ENCODE measurements around the gene SNAP25.

Gene SNAP25

DNA sequence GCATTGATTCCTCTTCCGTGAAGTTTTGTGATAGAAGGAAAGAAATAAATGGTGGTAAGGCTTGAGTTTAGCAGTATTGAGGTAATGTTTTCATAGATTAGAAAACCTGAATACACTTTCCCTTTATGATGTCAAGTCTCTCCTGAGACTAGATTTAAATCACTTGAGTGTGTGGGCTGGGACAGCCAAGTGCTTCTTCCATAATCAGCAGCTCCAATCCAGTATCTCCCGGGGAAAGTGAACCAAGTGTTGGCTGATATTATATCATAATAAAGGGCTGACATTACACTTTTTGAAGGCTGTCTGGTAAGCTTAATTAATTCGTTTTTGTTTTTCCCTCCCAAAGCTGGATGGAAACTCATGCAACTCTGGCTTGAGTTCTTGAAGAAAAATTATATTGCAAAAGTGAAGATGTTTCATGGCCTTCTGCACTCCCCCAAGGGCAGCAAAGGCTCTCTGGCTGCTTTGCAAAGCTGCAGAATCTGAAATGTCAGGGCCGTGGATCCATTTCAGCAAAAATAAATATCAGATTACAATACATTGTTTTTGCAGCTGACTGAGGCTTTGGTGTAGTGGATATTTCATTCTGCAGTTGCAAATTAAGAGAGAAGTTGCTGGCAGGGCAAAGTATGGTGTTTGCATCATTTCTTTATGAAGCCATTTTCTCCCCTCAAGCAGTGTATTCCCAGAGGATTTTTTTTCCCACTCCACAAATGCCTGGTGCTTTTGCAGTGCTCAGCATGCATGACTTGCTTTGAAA, 114.2 kb downstream of the SNAP25 start:
- TF ChIP-seq ZNF274 (IDR thresholded peaks at IDR 0.05; ENCODE audit: low read depth, low read length) (no peak), SUZ12 (IDR thresholded peaks at IDR 0.05; ENCODE audit: extremely low read depth, insufficient read depth, insufficient read length) (no peak), YY1 (IDR thresholded peaks at IDR 0.05; ENCODE audit: insufficient read depth, insufficient read length) (no peak)
- Histone ChIP-seq H3K36me3 (ENCODE audit: insufficient read depth, insufficient read length, low read length) (no peaks in the 10 kb centered on the region), H3K9me3 (ENCODE audit: insufficient read depth, low read length) (no peaks in the 10 kb centered on the region), H3K9ac (ENCODE audit: insufficient read length, low read depth) (no peak overlapping the region), H3K27me3 (ENCODE audit: insufficient read depth, insufficient read length) (no peaks in the 10 kb centered on the region), H3K4me3 (ENCODE audit: insufficient read length, low read depth) (no peak overlapping the region), H3K4me1 (ENCODE audit: insufficient read depth, insufficient read length) (peaks cover 2% of the 10 kb centered on the region)
- DNase-seq (ENCODE audit: low read depth, low spot score) = no peak

GRCh38 chr20:10336959-10337729, 118.5 kb downstream of the SNAP25 start:
- Histone ChIP-seq H3K4me1 (ENCODE audit: insufficient read depth, insufficient read length) (no peaks in the 10 kb centered on the region), H3K9ac (ENCODE audit: insufficient read length, low read depth) (no peak overlapping the region), H3K9me3 (ENCODE audit: insufficient read depth, low read length) (peaks cover 14% of the 10 kb centered on the region; the same call in 1 of the 2 replicates), H3K36me3 (ENCODE audit: insufficient read depth, insufficient read length, low read length) (no peaks in the 10 kb centered on the region), H3K27me3 (ENCODE audit: insufficient read depth, insufficient read length) (no peaks in the 10 kb centered on the region), H3K4me3 (ENCODE audit: insufficient read length, low read depth) (no peak overlapping the region)
- TF ChIP-seq ZNF274 (IDR thresholded peaks at IDR 0.05; ENCODE audit: low read depth, low read length) (no peak), YY1 (IDR thresholded peaks at IDR 0.05; ENCODE audit: insufficient read depth, insufficient read length) (no peak), SUZ12 (IDR thresholded peaks at IDR 0.05; ENCODE audit: extremely low read depth, insufficient read depth, insufficient read length) (no peak)
- DNase-seq (ENCODE audit: low read depth, low spot score) = no peak

GRCh38 chr20:10338426-10339180, 120.0 kb downstream of the SNAP25 start:
- no peaks in the 10 kb centered on the region for H3K27me3 ChIP-seq (ENCODE audit: insufficient read depth, insufficient read length)
- H3K9ac ChIP-seq (ENCODE audit: insufficient read length, low read depth) = no peak overlapping the region
- no peaks in the 10 kb centered on the region for H3K36me3 ChIP-seq (ENCODE audit: insufficient read depth, insufficient read length, low read length)
- no peak for DNase-seq (ENCODE audit: low read depth, low spot score)
- no peaks in the 10 kb centered on the region for H3K4me1 ChIP-seq (ENCODE audit: insufficient read depth, insufficient read length)
- no peak for TF ChIP-seq ZNF274 (IDR thresholded peaks at IDR 0.05; ENCODE audit: low read depth, low read length)
- TF ChIP-seq SUZ12 (IDR thresholded peaks at IDR 0.05; ENCODE audit: extremely low read depth, insufficient read depth, insufficient read length) = no peak
- no peak for TF ChIP-seq YY1 (IDR thresholded peaks at IDR 0.05; ENCODE audit: insufficient read depth, insufficient read length)
- no peak overlapping the region for H3K4me3 ChIP-seq (ENCODE audit: insufficient read length, low read depth)
- H3K9me3 ChIP-seq (ENCODE audit: insufficient read depth, low read length) = peaks cover 28% of the 10 kb centered on the region

DNA sequence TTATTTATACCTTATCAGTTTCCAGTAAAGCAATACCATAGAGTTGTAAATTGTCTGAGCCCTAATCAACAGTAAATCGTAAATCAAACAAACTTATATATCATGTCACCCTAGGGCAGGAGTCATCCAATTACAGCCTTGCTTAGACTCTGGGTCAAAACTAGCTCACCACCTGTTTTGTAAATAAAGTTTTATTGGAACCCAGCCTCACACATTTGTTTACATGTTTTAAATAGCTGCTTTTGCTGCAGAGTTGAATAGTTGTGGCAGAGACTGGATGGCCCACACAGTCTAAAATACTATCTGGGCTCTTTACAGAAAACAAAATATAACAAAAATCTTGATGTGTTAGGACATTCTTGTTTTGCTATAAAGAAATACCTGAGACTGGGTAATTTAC, 121.0 kb downstream of the SNAP25 start:
- H3K27me3 ChIP-seq (ENCODE audit: insufficient read depth, insufficient read length) = no peaks in the 10 kb centered on the region
- no peak overlapping the region for H3K4me3 ChIP-seq (ENCODE audit: insufficient read length, low read depth)
- TF ChIP-seq ZNF274 (IDR thresholded peaks at IDR 0.05; ENCODE audit: low read depth, low read length) (no peak), SUZ12 (IDR thresholded peaks at IDR 0.05; ENCODE audit: extremely low read depth, insufficient read depth, insufficient read length) (no peak), YY1 (IDR thresholded peaks at IDR 0.05; ENCODE audit: insufficient read depth, insufficient read length) (no peak)
- H3K4me1 ChIP-seq (ENCODE audit: insufficient read depth, insufficient read length) = no peaks in the 10 kb centered on the region
- DNase-seq (ENCODE audit: low read depth, low spot score) = no peak
- H3K9ac ChIP-seq (ENCODE audit: insufficient read length, low read depth) = no peak overlapping the region
- H3K9me3 ChIP-seq (ENCODE audit: insufficient read depth, low read length) = peaks cover 32% of the 10 kb centered on the region
- no peaks in the 10 kb centered on the region for H3K36me3 ChIP-seq (ENCODE audit: insufficient read depth, insufficient read length, low read length)

- TF ChIP-seq ZNF274 (IDR thresholded peaks at IDR 0.05; ENCODE audit: low read depth, low read length) = no peak
- TF ChIP-seq YY1 (IDR thresholded peaks at IDR 0.05; ENCODE audit: insufficient read depth, insufficient read length) = no peak
- no peak for TF ChIP-seq SUZ12 (IDR thresholded peaks at IDR 0.05; ENCODE audit: extremely low read depth, insufficient read depth, insufficient read length)
- Histone ChIP-seq H3K36me3 (ENCODE audit: insufficient read depth, insufficient read length, low read length) (no peaks in the 10 kb centered on the region), H3K4me3 (ENCODE audit: insufficient read length, low read depth) (no peak overlapping the region), H3K9me3 (ENCODE audit: insufficient read depth, low read length) (peaks cover 32% of the 10 kb centered on the region), H3K4me1 (ENCODE audit: insufficient read depth, insufficient read length) (no peaks in the 10 kb centered on the region), H3K27me3 (ENCODE audit: insufficient read depth, insufficient read length) (no peaks in the 10 kb centered on the region), H3K9ac (ENCODE audit: insufficient read length, low read depth) (no peak overlapping the region)
- no peak for DNase-seq (ENCODE audit: low read depth, low spot score)
These were observed 123.5 kb downstream of the SNAP25 start for GRCh38 chr20:10342152-10342551.

- no peak for TF ChIP-seq SUZ12 (IDR thresholded peaks at IDR 0.05; ENCODE audit: extremely low read depth, insufficient read depth, insufficient read length)
- TF ChIP-seq YY1 (IDR thresholded peaks at IDR 0.05; ENCODE audit: insufficient read depth, insufficient read length) = no peak
- no peak for TF ChIP-seq ZNF274 (IDR thresholded peaks at IDR 0.05; ENCODE audit: low read depth, low read length)
- no peaks in the 10 kb centered on the region for H3K27me3 ChIP-seq (ENCODE audit: insufficient read depth, insufficient read length)
- peaks cover 32% of the 10 kb centered on the region for H3K9me3 ChIP-seq (ENCODE audit: insufficient read depth, low read length)
- no peak overlapping the region for H3K9ac ChIP-seq (ENCODE audit: insufficient read length, low read depth)
- H3K36me3 ChIP-seq (ENCODE audit: insufficient read depth, insufficient read length, low read length) = no peaks in the 10 kb centered on the region
- DNase-seq (ENCODE audit: low read depth, low spot score) = no peak
- no peaks in the 10 kb centered on the region for H3K4me1 ChIP-seq (ENCODE audit: insufficient read depth, insufficient read length)
- no peak overlapping the region for H3K4me3 ChIP-seq (ENCODE audit: insufficient read length, low read depth)
These were observed 126.3 kb downstream of the SNAP25 start for GRCh38 chr20:10344953-10345352.
